ENCODE results near the gene LRMDA.

The LRMDA gene

DNA sequence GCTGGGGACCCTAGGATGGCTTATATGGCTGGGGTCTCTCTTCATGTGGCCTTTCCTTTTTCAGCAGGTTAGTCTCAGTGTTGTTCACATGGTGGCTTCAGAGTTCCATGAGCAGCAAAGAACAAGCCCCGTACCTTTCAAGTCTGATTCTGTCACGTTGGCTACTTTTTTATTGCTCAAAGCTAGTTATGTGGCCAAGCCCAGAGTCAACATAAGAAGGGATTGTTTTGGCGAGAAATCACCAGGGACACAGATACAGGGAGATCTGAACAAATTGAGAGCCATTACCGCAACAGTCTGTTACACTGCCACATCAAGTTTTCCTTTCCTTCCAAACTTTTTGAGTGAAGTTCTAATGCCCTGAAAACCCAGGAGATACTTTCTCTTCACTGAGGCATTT lies 770.5 kb downstream of the LRMDA start:
- no peak overlapping the region for H3K4me3 ChIP-seq (ENCODE audit: low read depth, low read length)
- ChIA-PET POLR2A (no interaction called here), CTCF (interaction anchor here (0.7 kb wide), 1 partner anchor 859 kb away, joined by 3 read pairs; no protein-coding TSS in a partner anchor)
- H3K9me3 ChIP-seq (ENCODE audit: control insufficient read depth, insufficient read depth, low read depth, low read length), result no peaks in the 10 kb centered on the region
- H3K27ac ChIP-seq (ENCODE audit: extremely low read depth, low read depth, low read length), result no peak overlapping the region
- TF ChIP-seq HOXD13 (CRISPR knock-in tag; IDR thresholded peaks at IDR 0.05; ENCODE audit: borderline replicate concordance) (no peak), ZNF23 (tag by site-specific recombination; IDR thresholded peaks at IDR 0.05; ENCODE audit: borderline replicate concordance) (no peak), ZNF48 (tag by site-specific recombination; IDR thresholded peaks at IDR 0.05) (no peak), RBAK (tag by site-specific recombination; IDR thresholded peaks at IDR 0.05) (no peak), ZNF571 (tag by site-specific recombination; IDR thresholded peaks at IDR 0.05) (no peak), ZNF157 (tag by site-specific recombination; IDR thresholded peaks at IDR 0.05) (no peak), ZNF302 (tag by site-specific recombination; IDR thresholded peaks at IDR 0.05; ENCODE audit: low read depth) (no peak)
- no peaks in the 10 kb centered on the region for H3K36me3 ChIP-seq (ENCODE audit: control insufficient read depth in 2 of 2, insufficient read depth in 1 of 2, low read length in 2 of 2)
- H3K4me1 ChIP-seq (ENCODE audit: control insufficient read depth, insufficient read depth, low read length), result no peaks in the 10 kb centered on the region

DNA sequence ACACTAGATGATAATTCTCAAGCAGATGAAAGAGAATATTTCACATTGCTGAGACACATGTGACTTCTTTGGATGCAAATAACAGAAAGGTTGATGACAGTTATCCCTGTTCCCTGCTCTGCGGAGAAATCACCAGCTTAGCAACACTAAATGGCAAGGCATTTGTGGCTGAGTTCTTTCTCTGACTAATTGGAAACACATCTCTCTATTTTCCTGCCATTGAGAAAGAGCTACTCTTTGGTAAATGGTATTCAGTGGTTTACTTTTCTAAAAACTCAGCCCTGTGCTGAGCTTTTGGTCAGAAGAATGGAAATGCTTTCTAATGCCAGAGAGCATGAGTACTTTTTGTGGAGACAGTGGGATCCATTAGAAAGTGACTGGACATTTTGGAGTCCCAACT lies 771.4 kb downstream of the LRMDA start:
- Histone ChIP-seq H3K27ac (ENCODE audit: extremely low read depth, low read depth, low read length) (no peak overlapping the region), H3K36me3 (ENCODE audit: control insufficient read depth in 2 of 2, insufficient read depth in 1 of 2, low read length in 2 of 2) (no peaks in the 10 kb centered on the region), H3K4me1 (ENCODE audit: control insufficient read depth, insufficient read depth, low read length) (no peaks in the 10 kb centered on the region), H3K4me3 (ENCODE audit: low read depth, low read length) (no peak overlapping the region), H3K9me3 (ENCODE audit: control insufficient read depth, insufficient read depth, low read depth, low read length) (no peaks in the 10 kb centered on the region)
- ChIA-PET POLR2A (no interaction called here), CTCF (no interaction called here)
- TF ChIP-seq, protein P1, sequence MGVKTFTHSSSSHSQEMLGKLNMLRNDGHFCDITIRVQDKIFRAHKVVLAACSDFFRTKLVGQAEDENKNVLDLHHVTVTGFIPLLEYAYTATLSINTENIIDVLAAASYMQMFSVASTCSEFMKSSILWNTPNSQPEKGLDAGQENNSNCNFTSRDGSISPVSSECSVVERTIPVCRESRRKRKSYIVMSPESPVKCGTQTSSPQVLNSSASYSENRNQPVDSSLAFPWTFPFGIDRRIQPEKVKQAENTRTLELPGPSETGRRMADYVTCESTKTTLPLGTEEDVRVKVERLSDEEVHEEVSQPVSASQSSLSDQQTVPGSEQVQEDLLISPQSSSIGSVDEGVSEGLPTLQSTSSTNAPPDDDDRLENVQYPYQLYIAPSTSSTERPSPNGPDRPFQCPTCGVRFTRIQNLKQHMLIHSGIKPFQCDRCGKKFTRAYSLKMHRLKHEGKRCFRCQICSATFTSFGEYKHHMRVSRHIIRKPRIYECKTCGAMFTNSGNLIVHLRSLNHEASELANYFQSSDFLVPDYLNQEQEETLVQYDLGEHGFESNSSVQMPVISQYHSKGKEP (tag by site-specific recombination; IDR thresholded peaks at IDR 0.05), result no peak
- TF ChIP-seq ZNF223 (tag by site-specific recombination; IDR thresholded peaks at IDR 0.05), result no peak
- TF ChIP-seq, protein P2, sequence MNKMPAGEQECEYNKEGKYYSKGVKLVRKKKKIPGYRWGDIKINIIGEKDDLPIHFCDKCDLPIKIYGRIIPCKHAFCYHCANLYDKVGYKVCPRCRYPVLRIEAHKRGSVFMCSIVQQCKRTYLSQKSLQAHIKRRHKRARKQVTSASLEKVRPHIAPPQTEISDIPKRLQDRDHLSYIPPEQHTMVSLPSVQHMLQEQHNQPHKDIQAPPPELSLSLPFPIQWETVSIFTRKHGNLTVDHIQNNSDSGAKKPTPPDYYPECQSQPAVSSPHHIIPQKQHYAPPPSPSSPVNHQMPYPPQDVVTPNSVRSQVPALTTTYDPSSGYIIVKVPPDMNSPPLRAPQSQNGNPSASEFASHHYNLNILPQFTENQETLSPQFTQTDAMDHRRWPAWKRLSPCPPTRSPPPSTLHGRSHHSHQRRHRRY (tag by site-specific recombination; IDR thresholded peaks at IDR 0.05), result no peak
- TF ChIP-seq, protein P3, sequence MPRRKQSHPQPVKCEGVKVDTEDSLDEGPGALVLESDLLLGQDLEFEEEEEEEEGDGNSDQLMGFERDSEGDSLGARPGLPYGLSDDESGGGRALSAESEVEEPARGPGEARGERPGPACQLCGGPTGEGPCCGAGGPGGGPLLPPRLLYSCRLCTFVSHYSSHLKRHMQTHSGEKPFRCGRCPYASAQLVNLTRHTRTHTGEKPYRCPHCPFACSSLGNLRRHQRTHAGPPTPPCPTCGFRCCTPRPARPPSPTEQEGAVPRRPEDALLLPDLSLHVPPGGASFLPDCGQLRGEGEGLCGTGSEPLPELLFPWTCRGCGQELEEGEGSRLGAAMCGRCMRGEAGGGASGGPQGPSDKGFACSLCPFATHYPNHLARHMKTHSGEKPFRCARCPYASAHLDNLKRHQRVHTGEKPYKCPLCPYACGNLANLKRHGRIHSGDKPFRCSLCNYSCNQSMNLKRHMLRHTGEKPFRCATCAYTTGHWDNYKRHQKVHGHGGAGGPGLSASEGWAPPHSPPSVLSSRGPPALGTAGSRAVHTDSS (tag by site-specific recombination; IDR thresholded peaks at IDR 0.05), result no peak
- no peak for TF ChIP-seq ZNF2 (tag by site-specific recombination; IDR thresholded peaks at IDR 0.05)
- no peak for TF ChIP-seq ZEB2 (tag by site-specific recombination; IDR thresholded peaks at IDR 0.05)
- TF ChIP-seq ZNF791 (tag by site-specific recombination; IDR thresholded peaks at IDR 0.05), result no peak
- no peak for TF ChIP-seq TRIM28 (IDR thresholded peaks at IDR 0.05; ENCODE audit: borderline replicate concordance, low read length)
- no peak for TF ChIP-seq ZNF785 (tag by site-specific recombination; IDR thresholded peaks at IDR 0.05)
- TF ChIP-seq KLF16 (tag by site-specific recombination; IDR thresholded peaks at IDR 0.05), result no peak
- TF ChIP-seq, protein P4, sequence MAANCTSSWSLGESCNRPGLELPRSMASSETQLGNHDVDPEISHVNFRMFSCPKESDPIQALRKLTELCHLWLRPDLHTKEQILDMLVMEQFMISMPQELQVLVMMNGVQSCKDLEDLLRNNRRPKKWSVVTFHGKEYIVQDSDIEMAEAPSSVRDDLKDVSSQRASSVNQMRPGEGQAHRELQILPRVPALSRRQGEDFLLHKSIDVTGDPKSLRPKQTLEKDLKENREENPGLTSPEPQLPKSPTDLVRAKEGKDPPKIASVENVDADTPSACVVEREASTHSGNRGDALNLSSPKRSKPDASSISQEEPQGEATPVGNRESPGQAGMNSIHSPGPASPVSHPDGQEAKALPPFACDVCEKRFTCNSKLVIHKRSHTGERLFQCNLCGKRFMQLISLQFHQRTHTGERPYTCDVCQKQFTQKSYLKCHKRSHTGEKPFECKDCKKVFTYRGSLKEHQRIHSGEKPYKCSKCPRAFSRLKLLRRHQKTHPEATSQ (tag by site-specific recombination; IDR thresholded peaks at IDR 0.05), result no peak
- TF ChIP-seq, protein P5, sequence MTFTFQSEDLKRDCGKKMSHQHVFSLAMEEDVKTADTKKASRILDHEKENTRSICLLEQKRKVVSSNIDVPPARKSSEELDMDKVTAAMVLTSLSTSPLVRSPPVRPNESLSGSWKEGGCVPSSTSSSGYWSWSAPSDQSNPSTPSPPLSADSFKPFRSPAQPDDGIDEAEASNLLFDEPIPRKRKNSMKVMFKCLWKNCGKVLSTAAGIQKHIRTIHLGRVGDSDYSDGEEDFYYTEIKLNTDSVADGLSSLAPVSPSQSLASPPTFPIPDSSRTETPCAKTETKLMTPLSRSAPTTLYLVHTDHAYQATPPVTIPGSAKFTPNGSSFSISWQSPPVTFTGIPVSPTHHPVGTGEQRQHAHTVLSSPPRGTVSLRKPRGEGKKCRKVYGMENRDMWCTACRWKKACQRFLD (tag by site-specific recombination; IDR thresholded peaks at IDR 0.05), result no peak
- TF ChIP-seq GLI4 (tag by site-specific recombination; IDR thresholded peaks at IDR 0.05), result no peak
- no peak for TF ChIP-seq ZNF664 (tag by site-specific recombination; IDR thresholded peaks at IDR 0.05)
- no peak for TF ChIP-seq ZNF19 (tag by site-specific recombination; IDR thresholded peaks at IDR 0.05; ENCODE audit: low read depth)
- TF ChIP-seq, protein P6, sequence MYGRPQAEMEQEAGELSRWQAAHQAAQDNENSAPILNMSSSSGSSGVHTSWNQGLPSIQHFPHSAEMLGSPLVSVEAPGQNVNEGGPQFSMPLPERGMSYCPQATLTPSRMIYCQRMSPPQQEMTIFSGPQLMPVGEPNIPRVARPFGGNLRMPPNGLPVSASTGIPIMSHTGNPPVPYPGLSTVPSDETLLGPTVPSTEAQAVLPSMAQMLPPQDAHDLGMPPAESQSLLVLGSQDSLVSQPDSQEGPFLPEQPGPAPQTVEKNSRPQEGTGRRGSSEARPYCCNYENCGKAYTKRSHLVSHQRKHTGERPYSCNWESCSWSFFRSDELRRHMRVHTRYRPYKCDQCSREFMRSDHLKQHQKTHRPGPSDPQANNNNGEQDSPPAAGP (tag by site-specific recombination; IDR thresholded peaks at IDR 0.05), result no peak
- TF ChIP-seq ZNF354C (tag by site-specific recombination; IDR thresholded peaks at IDR 0.05; ENCODE audit: borderline replicate concordance, low read depth), result no peak
